SH-SY5Y (cell line): ENCODE results near the gene ZDHHC8.

Experiments
- GATA2 ChIP-seq: IDR thresholded peaks from 2 replicates; pipeline ENCODE4 v1.6.1; 2011; ENCODE audit warnings: mild to moderate bottlenecking, low read depth, low read length
- GATA3 ChIP-seq: IDR thresholded peaks from 2 replicates; pipeline ENCODE4 v1.6.1; 2011; ENCODE audit warnings: low read depth, mild to moderate bottlenecking, low read length, moderate library complexity

DNA sequence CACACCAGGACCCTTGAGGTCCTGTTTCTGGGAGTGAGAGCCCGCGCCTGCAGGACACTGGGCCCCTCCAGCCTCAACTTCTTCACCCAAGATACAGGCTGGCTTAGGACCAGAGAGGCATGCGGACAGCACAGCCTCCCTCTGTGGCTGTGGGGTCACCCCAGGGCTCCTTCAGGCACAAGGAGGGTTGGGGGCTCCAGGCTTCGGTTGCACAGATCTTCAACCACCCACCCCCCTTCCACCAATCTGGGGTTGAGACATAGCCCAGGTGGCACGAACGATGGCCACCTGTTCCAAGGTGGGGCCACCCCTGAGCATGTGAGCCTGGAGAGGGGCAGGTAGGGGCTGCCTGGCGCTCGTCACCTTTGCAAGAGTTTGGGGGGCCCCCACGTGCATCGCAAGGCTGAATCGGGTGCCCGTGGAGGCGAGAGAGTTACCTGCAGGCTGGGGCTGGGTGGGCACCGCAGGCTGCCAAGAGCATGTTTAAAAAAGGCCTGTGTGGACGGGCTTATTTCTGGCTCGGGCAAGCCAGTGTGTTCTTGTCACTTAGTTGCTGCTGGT lies 1.2 kb downstream of the ZDHHC8 start:
- TF ChIP-seq GATA3 (no peak), GATA2 (no peak)
